Bronchus fibroblast of lung (primary cell): ENCODE measurements around the gene MEG3. TPM values are rescaled to one million over a fixed set of nuclear protein-coding genes. Genes with fewer than 3 reads are reported as not detected.

Experiments used
- total RNA-seq: library from RNA; depleted of rRNA; stranded (reverse); fragments of >200 nt; gene quantifications from 2 replicates; pipeline ENCODE4 v1.2.3, GENCODE V29; 2015

MEG3 gene
- 77.0 and 82.7 TPM in 2 replicates for total RNA-seq

DNA sequence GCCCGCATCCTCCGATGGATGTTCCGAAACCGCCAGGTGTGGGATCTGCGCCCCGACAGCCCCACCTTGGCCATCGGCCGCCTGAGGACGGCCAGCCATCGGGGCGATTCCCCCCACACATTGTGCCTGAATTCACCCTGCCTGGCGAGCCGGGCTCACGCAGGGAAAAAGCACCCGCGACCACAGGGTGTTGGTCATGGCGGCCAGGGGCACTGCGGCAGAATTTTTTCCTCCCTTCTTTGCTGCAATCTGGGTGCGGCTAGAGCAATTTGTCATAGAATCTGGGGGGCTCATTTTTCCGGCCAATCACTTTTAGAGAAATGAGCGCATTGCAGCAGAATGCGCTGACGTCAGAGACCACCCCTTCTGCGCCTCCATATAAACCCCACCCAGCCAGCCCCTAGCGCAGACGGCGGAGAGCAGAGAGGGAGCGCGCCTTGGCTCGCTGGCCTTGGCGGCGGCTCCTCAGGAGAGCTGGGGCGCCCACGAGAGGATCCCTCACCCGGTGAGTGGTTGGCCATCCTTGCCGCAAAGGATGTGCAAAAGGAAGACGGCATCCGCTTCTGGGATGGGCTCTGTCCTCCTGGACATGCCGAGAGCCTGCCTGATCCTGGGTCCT, at the start of gene MEG3:
Gene MEG3 (plus strand): TSS at position 406 of the 619 bp plus-strand sequence.

DNA sequence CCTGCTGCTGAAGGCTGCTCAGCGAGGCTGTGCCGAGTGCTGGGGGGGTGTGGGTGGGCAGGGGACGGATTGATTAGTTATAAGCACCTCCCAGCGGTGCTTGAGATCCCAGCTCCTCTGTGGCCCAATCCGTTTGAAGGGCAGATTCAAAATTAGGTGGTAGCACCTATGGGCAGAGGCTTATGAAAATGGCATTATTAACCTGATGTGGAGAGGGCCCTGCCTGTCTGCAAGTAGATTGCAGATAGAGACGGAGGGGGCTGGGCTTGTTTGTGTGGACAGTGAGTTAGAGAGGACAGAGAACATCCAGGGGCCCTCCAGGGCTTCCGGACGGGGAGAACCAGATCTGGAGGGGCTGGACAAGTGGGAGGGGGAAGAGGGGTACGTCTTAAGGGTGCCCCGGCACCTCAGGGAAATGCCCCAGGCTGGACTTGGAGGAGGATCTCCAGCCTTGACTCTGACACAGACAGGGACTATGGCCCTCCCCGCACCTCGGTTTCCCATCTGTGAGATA, 77.8 kb downstream of the MEG3 start, which contains the start of gene RTL1:
Gene RTL1 (minus strand): TSS at position 51 of the 514 bp plus-strand sequence. CDS start 18,934 bp downstream, outside the sequence.

Other genes with a start within 250 kb of the MEG3 start
- 1.0 and 1.3 TPM in 2 replicates for gene BEGAIN, start 238.7 kb upstream of the MEG3 start, total RNA-seq
- 0.15 and 0.34 TPM in 2 replicates for gene DLK1, start 99.2 kb upstream of the MEG3 start, total RNA-seq
- gene RTL1, start 77.6 kb downstream of the MEG3 start, total RNA-seq = not detected in 2 replicates